ENCODE data around the gene MYH15. TPM values are rescaled to one million over a fixed set of nuclear protein-coding genes. Genes with fewer than 3 reads are reported as not detected.

MYH15 gene
- total and polyA plus RNA-seq, 4 donors = 0.06 to 0.31 (median 0.25) TPM

- H3K27me3 ChIP-seq (ENCODE audit: control insufficient read depth in 3 of 3, insufficient read depth in 3 of 3, low read length in 2 of 3) = no peaks in the 10 kb centered on the region
- H3K9ac ChIP-seq (ENCODE audit: insufficient read depth in 1 of 2, low read length in 2 of 2) = no peak overlapping the region
- 82 to 91% methylated on average over 1 of the region's 1 CpG for WGBS, 2 donors
- H3K4me1 ChIP-seq (ENCODE audit: control insufficient read depth in 5 of 5, insufficient read depth in 5 of 5, low read length in 5 of 5) = no peaks in the 10 kb centered on the region
- ATAC-seq (ENCODE audit: insufficient read depth, low FRiP score) (no peak), DNase-seq (no peak)
- H3K36me3 ChIP-seq (ENCODE audit: control insufficient read depth in 4 of 4, insufficient read depth in 4 of 4, low read length in 4 of 4) = no peaks in the 10 kb centered on the region
- H3K4me3 ChIP-seq = no peak overlapping the region
- H3K9me3 ChIP-seq (ENCODE audit: control insufficient read depth in 4 of 4, insufficient read depth in 3 of 4, low read length in 3 of 4) = no peaks in the 10 kb centered on the region
- TF ChIP-seq CTCF (IDR thresholded peaks at IDR 0.05; ENCODE audit: control extremely low read depth, extremely low read depth) = no peak
- no peak overlapping the region for H3K27ac ChIP-seq (ENCODE audit: low read depth in 1 of 2, low read length in 1 of 2)
Measured at GRCh38 chr3:108505811-108506210, 4.6 kb downstream of the MYH15 start.

- Histone ChIP-seq H3K4me3 (no peak overlapping the region), H3K27me3 (ENCODE audit: control insufficient read depth in 3 of 3, insufficient read depth in 3 of 3, low read length in 2 of 3) (no peaks in the 10 kb centered on the region), H3K9ac (ENCODE audit: insufficient read depth in 1 of 2, low read length in 2 of 2) (no peak overlapping the region), H3K36me3 (ENCODE audit: control insufficient read depth in 4 of 4, insufficient read depth in 4 of 4, low read length in 4 of 4) (no peaks in the 10 kb centered on the region), H3K27ac (ENCODE audit: low read depth in 1 of 2, low read length in 1 of 2) (no peak overlapping the region), H3K9me3 (ENCODE audit: control insufficient read depth in 4 of 4, insufficient read depth in 3 of 4, low read length in 3 of 4) (no peaks in the 10 kb centered on the region), H3K4me1 (ENCODE audit: control insufficient read depth in 5 of 5, insufficient read depth in 5 of 5, low read length in 5 of 5) (no peaks in the 10 kb centered on the region)
- DNase-seq = no peak
- no peak for ATAC-seq (ENCODE audit: insufficient read depth, low FRiP score)
- no peak for TF ChIP-seq CTCF (IDR thresholded peaks at IDR 0.05; ENCODE audit: control extremely low read depth, extremely low read depth)
Measured at GRCh38 chr3:108503722-108504121, 6.7 kb downstream of the MYH15 start.

GRCh38 chr3:108501535-108501934, 8.9 kb downstream of the MYH15 start:
- Histone ChIP-seq H3K9ac (ENCODE audit: insufficient read depth in 1 of 2, low read length in 2 of 2) (no peak overlapping the region), H3K4me3 (no peak overlapping the region), H3K27ac (ENCODE audit: low read depth in 1 of 2, low read length in 1 of 2) (no peak overlapping the region), H3K4me1 (ENCODE audit: control insufficient read depth in 5 of 5, insufficient read depth in 5 of 5, low read length in 5 of 5) (no peaks in the 10 kb centered on the region), H3K9me3 (ENCODE audit: control insufficient read depth in 4 of 4, insufficient read depth in 3 of 4, low read length in 3 of 4) (no peaks in the 10 kb centered on the region), H3K27me3 (ENCODE audit: control insufficient read depth in 3 of 3, insufficient read depth in 3 of 3, low read length in 2 of 3) (no peaks in the 10 kb centered on the region), H3K36me3 (ENCODE audit: control insufficient read depth in 4 of 4, insufficient read depth in 4 of 4, low read length in 4 of 4) (no peaks in the 10 kb centered on the region)
- ATAC-seq (ENCODE audit: insufficient read depth, low FRiP score) (no peak), DNase-seq (no peak)
- 94 to 96% methylated on average over 5 of the region's 5 CpGs for WGBS, 2 donors
- no peak for TF ChIP-seq CTCF (IDR thresholded peaks at IDR 0.05; ENCODE audit: control extremely low read depth, extremely low read depth)

DNA sequence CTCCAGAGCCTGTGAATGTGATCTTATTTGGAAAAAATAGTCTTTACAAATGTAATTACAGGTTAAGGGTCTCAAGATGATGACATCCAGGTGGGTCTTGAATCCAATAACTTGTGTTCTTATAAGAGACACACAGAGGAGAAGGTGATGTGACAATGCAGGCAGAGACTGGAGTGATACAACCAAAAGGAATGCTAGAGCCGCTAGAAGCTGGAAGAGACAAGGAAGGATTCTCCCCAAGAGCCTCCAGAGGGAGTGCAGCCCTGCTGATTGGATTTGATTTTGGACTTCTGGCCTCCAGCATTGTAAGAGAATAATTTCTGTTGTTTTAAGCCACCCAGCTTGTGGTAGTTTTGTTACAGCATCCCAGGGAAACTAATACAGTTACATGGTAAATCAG, 9.7 kb downstream of the MYH15 start:
- Histone ChIP-seq H3K27ac (ENCODE audit: low read depth in 1 of 2, low read length in 1 of 2) (no peak overlapping the region), H3K4me1 (ENCODE audit: control insufficient read depth in 5 of 5, insufficient read depth in 5 of 5, low read length in 5 of 5) (no peaks in the 10 kb centered on the region), H3K27me3 (ENCODE audit: control insufficient read depth in 3 of 3, insufficient read depth in 3 of 3, low read length in 2 of 3) (no peaks in the 10 kb centered on the region), H3K9me3 (ENCODE audit: control insufficient read depth in 4 of 4, insufficient read depth in 3 of 4, low read length in 3 of 4) (no peaks in the 10 kb centered on the region), H3K9ac (ENCODE audit: insufficient read depth in 1 of 2, low read length in 2 of 2) (no peak overlapping the region), H3K4me3 (no peak overlapping the region), H3K36me3 (ENCODE audit: control insufficient read depth in 4 of 4, insufficient read depth in 4 of 4, low read length in 4 of 4) (no peaks in the 10 kb centered on the region)
- DNase-seq = no peak
- no peak for TF ChIP-seq CTCF (IDR thresholded peaks at IDR 0.05; ENCODE audit: control extremely low read depth, extremely low read depth)
- 97 to 100% methylated on average over 1 of the region's 1 CpG for WGBS, 2 donors
- ATAC-seq (ENCODE audit: insufficient read depth, low FRiP score) = no peak

Measured in lung (tissue), 12 donors.